Epithelial cell of proximal tubule (primary cell): ENCODE measurements around the gene NFE2L1. TPM values are rescaled to one million over a fixed set of nuclear protein-coding genes. Genes with fewer than 3 reads are reported as not detected.

Source experiments
- DNase-seq: peaks from one replicate; pipeline ENCODE4 v3.0.0-alpha.2; 2011; ENCODE audit warnings: low read depth
- H3K4me3 ChIP-seq: 2 replicates; pipeline ENCODE4 v1.5.1; 2011; ENCODE audit warnings: low read depth, mild to moderate bottlenecking, low read length
- CTCF ChIP-seq: conservative IDR thresholded peaks from 2 replicates; pipeline ENCODE4 v1.5.1; 2012; ENCODE audit warnings: low read depth, mild to moderate bottlenecking, low read length
- total RNA-seq: library from RNA; depleted of rRNA; stranded (reverse); fragments of >200 nt; gene quantifications from 2 replicates; pipeline ENCODE4 v1.2.3, GENCODE V29; 2015

Gene NFE2L1
- total RNA-seq, 1 donor from 2014 or later: 69.1 TPM

DNA sequence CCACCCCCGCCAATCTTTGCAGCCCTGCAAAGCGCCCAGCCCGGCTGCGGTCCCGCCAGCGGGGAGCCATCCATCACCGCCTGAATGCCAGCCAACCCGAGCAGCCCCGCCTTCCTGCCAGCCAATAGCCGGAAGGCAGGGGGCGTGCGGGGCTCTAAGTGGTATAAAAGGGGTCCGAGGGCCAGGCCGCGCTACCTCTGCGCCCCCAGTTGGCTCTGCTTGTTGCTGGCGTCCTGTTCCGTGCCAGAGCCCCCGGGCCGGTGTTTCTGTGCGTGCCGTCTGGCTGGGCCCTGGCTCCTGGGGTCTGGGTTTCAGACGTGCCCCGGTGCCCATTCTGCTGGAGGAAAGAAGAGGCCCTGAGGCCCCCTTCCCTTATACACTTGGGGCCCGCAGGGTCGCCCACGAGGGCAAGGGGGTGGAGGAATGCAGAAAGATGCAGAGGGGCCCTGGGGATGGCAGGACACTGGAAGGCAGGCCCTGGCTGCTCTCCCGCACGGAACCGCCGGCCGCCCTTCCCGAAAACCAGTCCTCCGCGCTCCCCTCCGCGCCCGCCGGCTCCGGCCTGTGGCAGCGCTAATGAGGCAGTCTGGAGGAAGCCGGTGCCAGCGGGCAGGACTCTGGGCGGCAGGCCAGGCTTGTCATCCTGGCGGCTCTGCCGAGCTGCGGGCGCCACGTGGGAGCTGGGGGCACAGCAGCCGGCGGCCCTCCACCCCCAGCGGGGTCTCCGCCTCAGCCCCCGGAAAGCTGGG, 24.6 kb upstream of the NFE2L1 start:
- no peak for DNase-seq
- TF ChIP-seq CTCF: no peak
- peak overlapping the region; percentile 52 for H3K4me3 ChIP-seq

DNA sequence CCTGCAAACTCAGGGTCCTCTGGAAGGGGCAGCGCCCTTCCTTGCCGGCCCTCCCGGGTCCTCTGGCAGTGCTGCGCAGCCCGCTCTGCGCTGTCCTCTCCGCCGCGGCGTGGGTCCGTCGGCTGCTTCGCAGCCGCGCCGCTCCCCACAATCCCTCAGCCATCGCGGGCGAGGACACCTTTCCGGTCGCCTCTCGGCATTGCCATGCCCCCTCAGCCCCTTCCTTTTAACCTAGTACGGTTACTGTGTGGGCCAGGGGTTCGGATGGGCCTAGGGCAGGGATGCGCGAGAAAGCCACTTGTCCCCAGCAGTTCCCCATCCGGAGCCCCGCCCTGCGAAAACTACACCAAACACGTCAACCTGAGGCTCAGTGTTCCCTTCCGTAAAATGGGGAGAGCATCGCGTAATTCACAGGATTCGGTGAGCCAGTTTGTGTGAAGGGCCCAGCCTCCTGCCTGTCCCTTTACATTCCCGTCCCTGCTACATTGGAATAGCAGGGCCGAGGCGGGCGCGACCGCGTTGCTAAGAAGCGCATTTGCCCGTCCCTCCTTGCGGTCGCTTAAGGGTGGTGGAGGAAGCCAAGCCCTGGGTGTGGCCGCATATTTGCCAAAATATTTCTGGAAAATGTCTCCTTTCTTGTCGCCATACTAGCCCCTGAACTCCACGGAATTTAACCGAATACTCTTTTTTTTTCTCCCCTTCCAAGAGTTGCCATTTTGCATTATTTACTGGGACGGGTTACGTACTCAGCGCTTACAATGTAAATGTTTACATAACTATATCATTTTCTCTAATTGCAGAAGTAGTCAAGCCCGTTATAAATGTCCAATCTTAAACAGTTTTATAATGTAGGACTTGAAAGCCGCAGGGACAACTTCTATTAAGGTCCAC, 23.8 kb upstream of the NFE2L1 start:
- H3K4me3 ChIP-seq: peak overlapping the region; percentile 52
- DNase-seq: no peak
- TF ChIP-seq CTCF: no peak

DNA sequence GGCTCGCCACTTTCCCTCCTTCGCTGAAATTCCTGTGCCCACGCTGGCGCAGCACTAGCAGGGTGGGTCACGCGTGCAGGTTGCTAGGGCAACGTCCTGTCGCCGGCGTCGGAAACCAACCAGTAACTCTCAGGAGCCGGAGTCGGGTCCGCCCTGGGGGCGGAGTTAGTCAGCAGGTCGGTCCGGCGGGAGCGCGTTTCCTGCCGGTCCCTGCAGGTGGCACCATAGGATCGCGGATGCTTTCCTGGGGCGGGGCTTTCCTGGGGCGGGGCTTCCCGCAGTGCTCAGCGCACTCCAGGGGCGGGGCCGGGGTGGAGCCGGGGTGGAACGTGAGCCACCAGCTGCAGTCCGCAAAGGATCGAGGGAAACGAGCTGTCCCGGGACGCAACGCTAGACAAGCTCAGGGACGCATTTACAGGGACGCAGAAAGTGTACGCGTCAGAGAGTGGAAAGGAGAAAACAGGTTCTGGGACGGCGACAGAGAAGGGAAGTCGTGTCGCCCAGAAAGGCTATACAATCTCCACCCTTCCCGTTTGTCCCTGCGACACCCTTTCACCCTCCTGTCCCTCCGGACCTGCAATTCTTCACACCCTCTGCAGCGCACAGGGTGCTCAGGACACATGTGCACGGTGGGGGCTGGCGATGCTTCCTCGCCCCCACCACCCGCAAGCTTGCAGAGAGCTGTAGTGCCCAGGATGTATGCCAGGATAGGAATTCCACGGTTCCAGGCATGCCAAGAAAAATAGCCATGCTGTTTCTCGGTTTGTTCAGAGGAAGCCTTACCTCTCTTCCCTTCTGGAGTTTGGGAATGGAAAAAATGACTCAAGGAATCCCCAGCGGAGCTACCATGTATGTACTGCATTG, 22.9 kb upstream of the NFE2L1 start:
- peak overlapping the region; percentile 60 for H3K4me3 ChIP-seq
- peak; percentile 70 for DNase-seq
- peak; percentile 66 for TF ChIP-seq CTCF

- H3K4me3 ChIP-seq: peak overlapping the region; percentile 60
- DNase-seq: no peak
Observed at GRCh38 chr17:48025904-48026501, 22.2 kb upstream of the NFE2L1 start.

DNA sequence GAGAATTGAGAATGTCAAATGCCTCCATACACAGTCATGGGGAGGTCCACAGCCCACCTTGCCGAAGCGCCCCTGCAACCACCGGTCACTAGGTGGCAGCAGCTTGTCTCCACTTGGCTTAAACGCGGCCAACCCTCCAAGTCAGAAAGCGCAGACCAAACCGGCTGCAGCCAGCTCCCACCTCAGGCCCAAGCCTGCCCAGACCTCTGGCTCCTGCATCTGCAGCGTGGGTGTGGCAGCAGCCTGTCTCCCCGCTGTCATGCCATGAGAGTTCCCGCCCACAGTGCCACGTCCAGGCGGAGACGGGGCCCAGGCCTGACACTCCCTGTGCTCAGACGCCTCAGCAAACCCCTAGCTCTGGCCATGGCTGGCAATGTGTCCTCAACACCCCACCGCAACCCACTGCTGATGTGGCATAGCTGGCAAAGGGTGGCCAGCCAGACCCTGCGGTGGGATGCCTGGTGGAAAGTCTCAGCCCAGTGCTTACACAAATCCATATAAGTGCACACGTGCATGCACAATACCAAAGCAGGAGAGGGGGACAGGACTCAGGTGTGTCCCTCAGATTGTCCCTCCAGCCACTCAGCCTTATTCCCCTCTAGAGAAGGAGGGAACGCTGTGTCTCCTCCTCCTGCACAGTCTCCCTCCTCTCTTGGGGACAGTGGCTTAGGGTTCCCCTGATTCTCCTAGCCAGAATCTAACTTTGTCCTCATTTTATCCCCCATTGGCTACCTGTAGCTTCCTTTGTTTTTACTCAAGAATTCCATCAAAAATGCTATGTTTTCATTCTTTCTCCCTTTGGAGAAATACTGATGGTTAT, 21.4 kb upstream of the NFE2L1 start:
- DNase-seq: no peak
- TF ChIP-seq CTCF: peak; percentile 86
- no peak overlapping the region for H3K4me3 ChIP-seq

More at GRCh38 chr17:48025904-48026501, 22.2 kb upstream of the NFE2L1 start:
- no peak for TF ChIP-seq CTCF
